Activated effector memory CD4-positive, alpha-beta T cell treated with anti-CD3 and anti-CD28 coated beads, Interleukin-2, amount 50 U/mL, for 16 hours (primary cell): Measurements from ENCODE around the gene ACACA.
A peak's percentile ranks its signal among the peaks of the same experiment; 100 is the strongest.

Source experiments
- DNase-seq: peaks from one replicate; pipeline ENCODE4 v3.0.0-alpha.2; 2020

Gene ACACA

GRCh38 chr17:37060094-37060493 is 346.5 kb downstream of the ACACA start:
- no peak for DNase-seq

GRCh38 chr17:37059493-37059892 is 347.1 kb downstream of the ACACA start:
- DNase-seq = no peak

- no peak for DNase-seq
These were observed 350.0 kb downstream of the ACACA start for GRCh38 chr17:37056622-37057021.

- no peak for DNase-seq
These were observed 351.7 kb downstream of the ACACA start for GRCh38 chr17:37054894-37055293.

- DNase-seq = no peak
These were observed 354.2 kb downstream of the ACACA start for GRCh38 chr17:37052450-37052849.

- no peak for DNase-seq
These were observed 354.8 kb downstream of the ACACA start for GRCh38 chr17:37051833-37052232.

- no peak for DNase-seq
These were observed 355.3 kb downstream of the ACACA start for GRCh38 chr17:37051381-37051780.

GRCh38 chr17:37050920-37051319 is 355.7 kb downstream of the ACACA start:
- no peak for DNase-seq

GRCh38 chr17:37048811-37049210 is 357.8 kb downstream of the ACACA start:
- no peak for DNase-seq

GRCh38 chr17:37047631-37048104 is 359.0 kb downstream of the ACACA start:
- peak; percentile 92 for DNase-seq

GRCh38 chr17:37045351-37045922 is 361.2 kb downstream of the ACACA start:
- DNase-seq = no peak

GRCh38 chr17:37043201-37043600 is 363.4 kb downstream of the ACACA start:
- no peak for DNase-seq

GRCh38 chr17:37041932-37042331 is 364.7 kb downstream of the ACACA start:
- DNase-seq = no peak

- DNase-seq = no peak
These were observed 367.4 kb downstream of the ACACA start for GRCh38 chr17:37039269-37039668.

- no peak for DNase-seq
These were observed 369.0 kb downstream of the ACACA start for GRCh38 chr17:37037590-37038155.
